ENCODE measurements around the gene PHF14. TPM values are rescaled to one million over a fixed set of nuclear protein-coding genes. Genes with fewer than 3 reads are reported as not detected.

The PHF14 gene
- total RNA-seq, 4 donors from 2014 or later = 23.0 to 50.7 (median 29.1) TPM

GRCh38 chr7:11060893-11061292, 87.2 kb downstream of the PHF14 start:
- WGBS = 63% methylated on average over 2 of the region's 2 CpGs
- intact Hi-C loops (cut with DNase I) = no loop called here
- no peaks in the 10 kb centered on the region for H3K4me1 ChIP-seq

DNA sequence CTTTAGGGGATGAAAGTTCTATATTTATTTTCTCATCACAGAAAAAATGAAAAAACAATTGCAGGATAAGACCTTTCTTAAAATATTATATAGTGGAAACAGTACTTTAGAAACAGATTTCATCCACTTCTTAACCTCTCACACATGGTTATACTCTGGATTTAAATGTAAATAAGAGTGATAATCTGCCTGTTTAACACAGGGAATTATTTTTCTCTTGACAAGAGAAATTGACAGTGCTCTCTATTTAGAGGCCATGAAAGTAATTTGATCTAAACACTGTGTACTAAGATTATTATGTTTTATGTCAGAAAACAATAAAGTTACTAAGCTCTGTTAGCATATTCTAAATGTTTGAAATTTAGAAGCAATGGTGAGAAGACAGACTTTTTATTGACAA, 88.4 kb downstream of the PHF14 start:
- Histone ChIP-seq H3K4me1 (no peaks in the 10 kb centered on the region), H3K27ac (replicated peaks in 1 of 4) (no peak overlapping the region), H3K36me3 (peaks cover 3 to 17% (median 6%) of the 10 kb centered on the region in 4 donors), H3K4me3 (no peak overlapping the region), H3K9me3 (no peaks in the 10 kb centered on the region), H3K27me3 (no peaks in the 10 kb centered on the region)
- DNase-seq (ENCODE audit: extremely low spot score) = no peak
- TF ChIP-seq POLR2A (IDR thresholded peaks at IDR 0.05; ENCODE audit: low read depth) (no peak), CTCF (IDR thresholded peaks at IDR 0.05) (no peak), POLR2AphosphoS5 (IDR thresholded peaks at IDR 0.05) (no peak), EP300 (IDR thresholded peaks at IDR 0.05) (no peak)
- intact Hi-C loops (cut with DNase I) = no loop called here

More at GRCh38 chr7:11060893-11061292, 87.2 kb downstream of the PHF14 start:
- TF ChIP-seq POLR2A (IDR thresholded peaks at IDR 0.05; ENCODE audit: low read depth) = no peak
- no peak for TF ChIP-seq POLR2AphosphoS5 (IDR thresholded peaks at IDR 0.05)
- DNase-seq (ENCODE audit: extremely low spot score) = no peak
- H3K36me3 ChIP-seq = peaks cover 3 to 17% (median 6%) of the 10 kb centered on the region in 4 donors
- H3K4me3 ChIP-seq = no peak overlapping the region
- no peak overlapping the region for H3K27ac ChIP-seq (replicated peaks in 1 of 4)
- H3K27me3 ChIP-seq = no peaks in the 10 kb centered on the region
- no peaks in the 10 kb centered on the region for H3K9me3 ChIP-seq

GRCh38 chr7:11069591-11069990, 95.9 kb downstream of the PHF14 start:
- Histone ChIP-seq H3K27me3 (no peaks in the 10 kb centered on the region), H3K4me1 (no peaks in the 10 kb centered on the region), H3K4me3 (no peak overlapping the region), H3K36me3 (peaks cover 0 to 7% (median 0%) of the 10 kb centered on the region in 4 donors), H3K27ac (replicated peaks in 1 of 4) (no peak overlapping the region), H3K9me3 (no peaks in the 10 kb centered on the region)
- intact Hi-C loops (cut with DNase I) = no loop called here
- TF ChIP-seq CTCF (IDR thresholded peaks at IDR 0.05) = no peak
- no peak for TF ChIP-seq POLR2A (IDR thresholded peaks at IDR 0.05; ENCODE audit: low read depth)
- TF ChIP-seq POLR2AphosphoS5 (IDR thresholded peaks at IDR 0.05) = no peak
- no peak for TF ChIP-seq EP300 (IDR thresholded peaks at IDR 0.05)
- 82% methylated on average over 3 of the region's 3 CpGs for WGBS
- no peak for DNase-seq (ENCODE audit: extremely low spot score)

DNA sequence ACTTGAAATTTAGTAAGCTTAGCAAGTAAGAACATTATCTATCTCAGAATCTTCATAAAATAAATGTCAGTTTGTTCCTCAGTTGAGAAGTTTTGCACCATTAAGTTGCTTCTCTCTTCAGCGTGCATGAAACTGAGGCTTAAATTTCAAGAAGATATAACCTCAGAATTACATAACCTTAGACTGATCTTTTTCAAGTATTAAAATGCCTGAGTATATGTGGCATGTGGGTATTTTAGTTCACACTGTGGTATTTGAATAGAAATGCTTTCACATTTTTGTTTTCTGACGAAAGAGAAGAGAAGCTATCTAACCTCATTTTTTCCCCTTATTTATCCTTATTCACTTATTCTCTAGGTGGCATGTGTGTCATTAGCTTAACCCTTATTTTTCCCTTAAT, 104.1 kb downstream of the PHF14 start:
- H3K4me3 ChIP-seq = no peak overlapping the region
- WGBS = 88% methylated on average over 2 of the region's 2 CpGs

GRCh38 chr7:11078247-11078834, 104.7 kb downstream of the PHF14 start:
- peaks cover 0 to 11% (median 0%) of the 10 kb centered on the region in 4 donors for H3K36me3 ChIP-seq
- H3K4me1 ChIP-seq = no peaks in the 10 kb centered on the region
- no peaks in the 10 kb centered on the region for H3K27me3 ChIP-seq
- no peaks in the 10 kb centered on the region for H3K9me3 ChIP-seq
- TF ChIP-seq CTCF (IDR thresholded peaks at IDR 0.05) (no peak), POLR2AphosphoS5 (IDR thresholded peaks at IDR 0.05) (no peak), EP300 (IDR thresholded peaks at IDR 0.05) (no peak), POLR2A (IDR thresholded peaks at IDR 0.05; ENCODE audit: low read depth) (no peak)
- no peak for DNase-seq (ENCODE audit: extremely low spot score)
- 96% methylated on average over 4 of the region's 4 CpGs for whole genome bisulfite sequencing
- no peak overlapping the region for H3K4me3 ChIP-seq
- no peak overlapping the region for H3K27ac ChIP-seq (replicated peaks in 1 of 4)
- intact Hi-C loops (cut with DNase I) = no loop called here

More for the DNA sequence above, 104.1 kb downstream of the PHF14 start:
- H3K27me3 ChIP-seq = no peaks in the 10 kb centered on the region
- H3K9me3 ChIP-seq = no peaks in the 10 kb centered on the region
- peaks cover 0 to 6% (median 0%) of the 10 kb centered on the region in 4 donors for H3K36me3 ChIP-seq
- no peak for DNase-seq (ENCODE audit: extremely low spot score)
- TF ChIP-seq POLR2AphosphoS5 (IDR thresholded peaks at IDR 0.05) (no peak), CTCF (IDR thresholded peaks at IDR 0.05) (no peak)
- no peak overlapping the region for H3K27ac ChIP-seq (replicated peaks in 1 of 4)
- no peaks in the 10 kb centered on the region for H3K4me1 ChIP-seq
- intact Hi-C loops (cut with DNase I) = no loop called here
